Endothelial cell (in vitro differentiated cells): Measurements from ENCODE around the gene SMIM9. TPM values are rescaled to one million over a fixed set of nuclear protein-coding genes. Genes with fewer than 3 reads are reported as not detected.
"Not testable (repeated sequence)": the region's sequence is repeated elsewhere in the genome, so short reads cannot be mapped to it uniquely, and the experiment has no call there.

Experiments
- DNase-seq: peaks from one replicate; pipeline ENCODE4 v3.0.0; 2021; ENCODE audit warnings: low spot score
- H3K27ac Mint-ChIP-seq: one replicate; pipeline ENCODE4 v1.8.0; 2021; ENCODE audit warnings: mixed read lengths, inconsistent platforms; ENCODE audit not compliant: unreplicated experiment
- H3K27me3 Mint-ChIP-seq: one replicate; pipeline ENCODE4 v1.8.0; 2021; ENCODE audit warnings: mild to moderate bottlenecking, moderate library complexity, mixed read lengths, inconsistent platforms; ENCODE audit not compliant: unreplicated experiment
- H3K36me3 Mint-ChIP-seq: one replicate; pipeline ENCODE4 v1.8.0; 2021; ENCODE audit warnings: mild to moderate bottlenecking, low read depth, mixed read lengths, inconsistent platforms; ENCODE audit not compliant: unreplicated experiment
- H3K4me1 Mint-ChIP-seq: one replicate; pipeline ENCODE4 v1.8.0; 2021; ENCODE audit warnings: mild to moderate bottlenecking, mixed read lengths, inconsistent platforms; ENCODE audit not compliant: unreplicated experiment
- H3K4me3 Mint-ChIP-seq: one replicate; pipeline ENCODE4 v1.8.0; 2021; ENCODE audit warnings: mild to moderate bottlenecking, mixed read lengths, inconsistent platforms; ENCODE audit not compliant: unreplicated experiment
- H3K9me3 Mint-ChIP-seq: one replicate; pipeline ENCODE4 v1.8.0; 2021; ENCODE audit warnings: mixed read lengths, inconsistent platforms; ENCODE audit not compliant: unreplicated experiment
- total RNA-seq: library from RNA; stranded (reverse); fragmentation: NEBNext Ultra II Directional; extraction: Animal tissue kit (Norgen Biotek cat#: 25700); gene quantifications from one replicate; pipeline ENCODE4 v1.2.1, GENCODE V29; 2021; ENCODE audit not compliant: unreplicated experiment
- TF ChIP-seq, protein P1 (sequence below): fragments of 200-600 bp; sonication (generic); IDR thresholded peaks from one replicate; pipeline ENCODE4 v1.5.0; 2021; ENCODE audit warnings: antibody characterized with exemption; ENCODE audit not compliant: unreplicated experiment

SMIM9 gene
- total RNA-seq, 1 donor from 2014 or later = not detected

DNA sequence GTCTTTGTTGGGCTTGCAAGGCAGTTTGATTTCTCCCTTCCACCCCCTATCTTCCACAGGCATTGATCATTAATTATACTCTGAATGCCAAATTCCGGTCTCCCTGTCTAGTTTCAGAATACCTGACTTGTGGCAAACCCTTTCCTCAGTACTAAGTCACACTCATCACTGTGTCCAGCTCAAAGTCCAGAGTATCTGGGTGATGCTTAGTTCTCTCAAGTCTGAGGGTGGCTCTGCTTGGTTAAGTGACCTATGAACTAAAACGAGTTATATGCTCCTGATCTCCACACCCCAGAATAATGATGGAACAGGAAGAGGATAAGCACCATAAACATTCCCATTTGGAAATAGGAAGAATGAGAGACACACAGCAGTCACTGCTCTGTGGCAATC lies 6.5 kb downstream of the SMIM9 start:
- no peaks in the 10 kb centered on the region for H3K4me1 Mint-ChIP-seq
- no peak for DNase-seq
- H3K36me3 Mint-ChIP-seq = no peaks in the 10 kb centered on the region
- no peak overlapping the region for H3K27ac Mint-ChIP-seq
- no peak overlapping the region for H3K4me3 Mint-ChIP-seq
- no peaks in the 10 kb centered on the region for H3K9me3 Mint-ChIP-seq
- no peaks in the 10 kb centered on the region for H3K27me3 Mint-ChIP-seq
- TF ChIP-seq, protein P1, sequence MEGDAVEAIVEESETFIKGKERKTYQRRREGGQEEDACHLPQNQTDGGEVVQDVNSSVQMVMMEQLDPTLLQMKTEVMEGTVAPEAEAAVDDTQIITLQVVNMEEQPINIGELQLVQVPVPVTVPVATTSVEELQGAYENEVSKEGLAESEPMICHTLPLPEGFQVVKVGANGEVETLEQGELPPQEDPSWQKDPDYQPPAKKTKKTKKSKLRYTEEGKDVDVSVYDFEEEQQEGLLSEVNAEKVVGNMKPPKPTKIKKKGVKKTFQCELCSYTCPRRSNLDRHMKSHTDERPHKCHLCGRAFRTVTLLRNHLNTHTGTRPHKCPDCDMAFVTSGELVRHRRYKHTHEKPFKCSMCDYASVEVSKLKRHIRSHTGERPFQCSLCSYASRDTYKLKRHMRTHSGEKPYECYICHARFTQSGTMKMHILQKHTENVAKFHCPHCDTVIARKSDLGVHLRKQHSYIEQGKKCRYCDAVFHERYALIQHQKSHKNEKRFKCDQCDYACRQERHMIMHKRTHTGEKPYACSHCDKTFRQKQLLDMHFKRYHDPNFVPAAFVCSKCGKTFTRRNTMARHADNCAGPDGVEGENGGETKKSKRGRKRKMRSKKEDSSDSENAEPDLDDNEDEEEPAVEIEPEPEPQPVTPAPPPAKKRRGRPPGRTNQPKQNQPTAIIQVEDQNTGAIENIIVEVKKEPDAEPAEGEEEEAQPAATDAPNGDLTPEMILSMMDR = no peak

- Mint-ChIP-seq H3K36me3 (no peaks in the 10 kb centered on the region), H3K27me3 (no peaks in the 10 kb centered on the region), H3K27ac (no peak overlapping the region), H3K4me3 (no peak overlapping the region), H3K9me3 (no peaks in the 10 kb centered on the region), H3K4me1 (no peaks in the 10 kb centered on the region)
- DNase-seq = no peak
- TF ChIP-seq, protein P1 = no peak
Measured at GRCh38 chrX:154827194-154828015, 7.1 kb downstream of the SMIM9 start.

- not testable (repeated sequence) for H3K36me3 Mint-ChIP-seq, H3K9me3 Mint-ChIP-seq, H3K4me1 Mint-ChIP-seq, H3K4me3 Mint-ChIP-seq, DNase-seq, H3K27ac Mint-ChIP-seq, H3K27me3 Mint-ChIP-seq
Measured at GRCh38 chrX:154825586-154825985, 8.9 kb downstream of the SMIM9 start.

- Mint-ChIP-seq H3K27ac (no peak overlapping the region), H3K9me3 (no peaks in the 10 kb centered on the region), H3K27me3 (no peaks in the 10 kb centered on the region)
Measured at GRCh38 chrX:154824638-154825037, 9.8 kb downstream of the SMIM9 start.

GRCh38 chrX:154822029-154822428 lies 12.4 kb downstream of the SMIM9 start:
- Mint-ChIP-seq H3K27ac (no peak overlapping the region), H3K9me3 (no peaks in the 10 kb centered on the region)

More at GRCh38 chrX:154824638-154825037, 9.8 kb downstream of the SMIM9 start:
- H3K4me3 Mint-ChIP-seq = no peak overlapping the region
- TF ChIP-seq, protein P1 = no peak
- peaks cover 7% of the 10 kb centered on the region for H3K4me1 Mint-ChIP-seq
- H3K36me3 Mint-ChIP-seq = no peaks in the 10 kb centered on the region
- no peak for DNase-seq

More at GRCh38 chrX:154822029-154822428, 12.4 kb downstream of the SMIM9 start:
- Mint-ChIP-seq H3K36me3 (no peaks in the 10 kb centered on the region), H3K27me3 (no peaks in the 10 kb centered on the region), H3K4me1 (peaks cover 7% of the 10 kb centered on the region), H3K4me3 (no peak overlapping the region)
- TF ChIP-seq, protein P1 = no peak
- DNase-seq = no peak
